MM.1S (cell line): ENCODE data around the gene EXOSC5.

Experiments used
- DNase-seq: peaks from one replicate; pipeline ENCODE4 v3.0.0-alpha.2; 2015
- H2AFZ ChIP-seq: fragments of 300-600 bp; sonication (generic); 2 replicates; pipeline ENCODE4 v1.6.0; 2016; ENCODE audit warnings: antibody characterized with exemption, low read length
- H3F3A ChIP-seq: fragments of 300-600 bp; sonication (generic); 2 replicates; pipeline ENCODE4 v1.6.1; 2016; ENCODE audit warnings: mild to moderate bottlenecking, antibody characterized with exemption, low read length, moderate library complexity, mixed read lengths; ENCODE audit not compliant: insufficient read depth
- H3K27ac ChIP-seq: fragments of 300-600 bp; sonication (generic); 2 replicates; pipeline ENCODE4 v1.5.1; 2016; ENCODE audit warnings: mild to moderate bottlenecking, low read length
- H3K27me3 ChIP-seq: fragments of 300-600 bp; sonication (generic); replicated peaks from 2 replicates; pipeline ENCODE4 v1.6.0; 2016; ENCODE audit warnings: low read length; ENCODE audit not compliant: insufficient read depth
- H3K36me3 ChIP-seq: fragments of 300-600 bp; sonication (generic); replicated peaks from 2 replicates; pipeline ENCODE4 v1.6.1; 2016; ENCODE audit warnings: mild to moderate bottlenecking, low read length, mixed read lengths; ENCODE audit not compliant: insufficient read depth
- H3K4me1 ChIP-seq: fragments of 300-600 bp; sonication (generic); 2 replicates; pipeline ENCODE4 v1.6.1; 2016; ENCODE audit warnings: low read length, mixed read lengths
- H3K4me2 ChIP-seq: fragments of 300-600 bp; sonication (generic); 2 replicates; pipeline ENCODE4 v1.6.0; 2016; ENCODE audit warnings: low read depth, low read length
- H3K4me3 ChIP-seq: fragments of 300-600 bp; sonication (generic); 2 replicates; pipeline ENCODE4 v1.5.1; 2016; ENCODE audit warnings: low read length, mixed read lengths
- H3K79me2 ChIP-seq: fragments of 300-600 bp; sonication (generic); 2 replicates; pipeline ENCODE4 v1.6.1; 2016; ENCODE audit warnings: mixed run types, low read length, mixed read lengths
- H3K9ac ChIP-seq: fragments of 300-600 bp; sonication (generic); 2 replicates; pipeline ENCODE4 v1.6.1; 2016; ENCODE audit warnings: low read length, mixed read lengths
- H3K9me2 ChIP-seq: fragments of 300-600 bp; sonication (generic); replicated peaks from 2 replicates; pipeline ENCODE4 v1.6.1; 2016; ENCODE audit warnings: mild to moderate bottlenecking, low read length, mixed read lengths; ENCODE audit not compliant: insufficient read depth
- H3K9me3 ChIP-seq: fragments of 300-600 bp; sonication (generic); replicated peaks from 2 replicates; pipeline ENCODE4 v1.6.1; 2016; ENCODE audit warnings: mild to moderate bottlenecking, low read length, mixed read lengths; ENCODE audit not compliant: insufficient read depth
- H4K20me1 ChIP-seq: fragments of 300-600 bp; sonication (generic); 2 replicates; pipeline ENCODE4 v1.6.1; 2016; ENCODE audit warnings: mild to moderate bottlenecking, low read length, moderate library complexity, mixed read lengths; ENCODE audit not compliant: insufficient read depth
- CTCF ChIP-seq: fragments of 300-600 bp; sonication (generic); IDR thresholded peaks from 2 replicates; pipeline ENCODE4 v1.5.1; 2016; ENCODE audit warnings: antibody characterized with exemption, low read length, mixed read lengths
- EZH2 ChIP-seq: fragments of 300-600 bp; sonication (generic); optimal IDR thresholded peaks from 2 replicates; pipeline ENCODE3; 2017; ENCODE audit warnings: low read depth, mild to moderate bottlenecking, antibody characterized with exemption, low read length, mixed read lengths
- EZH2phosphoT487 ChIP-seq: fragments of 300-600 bp; sonication (generic); IDR thresholded peaks from 2 replicates; pipeline ENCODE4 v1.6.1; 2018; ENCODE audit warnings: antibody characterized with exemption, low read length

The EXOSC5 gene

GRCh38 chr19:41369769-41370168 lies 27.4 kb downstream of the EXOSC5 start:
- no peak overlapping the region for H3K27ac ChIP-seq
- H3K4me3 ChIP-seq = no peak overlapping the region
- no peak overlapping the region for H3K4me2 ChIP-seq
- no peaks in the 10 kb centered on the region for H3K4me1 ChIP-seq
- H3K36me3 ChIP-seq = no peaks in the 10 kb centered on the region
- no peaks in the 10 kb centered on the region for H4K20me1 ChIP-seq
- TF ChIP-seq EZH2phosphoT487 (no peak), CTCF (no peak), EZH2 (no peak)
- no peaks in the 10 kb centered on the region for H3K27me3 ChIP-seq
- no peak overlapping the region for H3K9ac ChIP-seq
- H3K9me3 ChIP-seq = no peaks in the 10 kb centered on the region
- no peaks in the 10 kb centered on the region for H3K9me2 ChIP-seq
- DNase-seq = no peak
- H2AFZ ChIP-seq = no peak overlapping the region
- no peaks in the 10 kb centered on the region for H3F3A ChIP-seq
- H3K79me2 ChIP-seq = peaks cover 5% of the 10 kb centered on the region; the same call in 1 of the 2 replicates

GRCh38 chr19:41367848-41368301 lies 29.3 kb downstream of the EXOSC5 start:
- H3K27ac ChIP-seq = no peak overlapping the region
- no peak overlapping the region for H3K4me2 ChIP-seq
- no peaks in the 10 kb centered on the region for H3K4me1 ChIP-seq
- peaks cover 15% of the 10 kb centered on the region; the same call in 1 of the 2 replicates for H3K79me2 ChIP-seq
- H3K27me3 ChIP-seq = no peaks in the 10 kb centered on the region
- peaks cover 3% of the 10 kb centered on the region; the same call in 1 of the 2 replicates for H3F3A ChIP-seq
- no peaks in the 10 kb centered on the region for H3K9me3 ChIP-seq
- no peak overlapping the region for H2AFZ ChIP-seq
- H3K9me2 ChIP-seq = no peaks in the 10 kb centered on the region
- no peaks in the 10 kb centered on the region for H3K36me3 ChIP-seq
- H3K4me3 ChIP-seq = no peak overlapping the region
- no peaks in the 10 kb centered on the region for H4K20me1 ChIP-seq
- no peak for DNase-seq
- no peak for TF ChIP-seq EZH2
- no peak for TF ChIP-seq EZH2phosphoT487
- TF ChIP-seq CTCF = no peak
- no peak overlapping the region for H3K9ac ChIP-seq

GRCh38 chr19:41366089-41366488 lies 31.1 kb downstream of the EXOSC5 start:
- H3K27ac ChIP-seq = no peak overlapping the region
- H3K4me3 ChIP-seq = no peak overlapping the region
- peaks cover 16% of the 10 kb centered on the region; the same call in 1 of the 2 replicates for H3K79me2 ChIP-seq
- H3K9ac ChIP-seq = no peak overlapping the region
- peak; percentile 24 for DNase-seq
- TF ChIP-seq EZH2phosphoT487 = no peak
- TF ChIP-seq EZH2 = no peak
- TF ChIP-seq CTCF = peak; percentile 26
- no peaks in the 10 kb centered on the region for H3K9me2 ChIP-seq
- H4K20me1 ChIP-seq = no peaks in the 10 kb centered on the region
- no peak overlapping the region for H3K4me2 ChIP-seq
- no peaks in the 10 kb centered on the region for H3K4me1 ChIP-seq
- no peaks in the 10 kb centered on the region for H3K9me3 ChIP-seq
- no peak overlapping the region for H2AFZ ChIP-seq
- no peaks in the 10 kb centered on the region for H3K36me3 ChIP-seq
- H3K27me3 ChIP-seq = no peaks in the 10 kb centered on the region
- peaks cover 3% of the 10 kb centered on the region; the same call in 1 of the 2 replicates for H3F3A ChIP-seq
